22Rv1 (cell line): ENCODE data around the gene NMNAT3.

Experiments
- ZFX ChIP-seq: fragments of 450-650 bp; IDR thresholded peaks from 2 replicates; pipeline ENCODE4 v1.6.1; 2017; ENCODE audit warnings: antibody characterized with exemption, borderline replicate concordance
- TF ChIP-seq, protein P1 (sequence below): fragments of 450-650 bp; IDR thresholded peaks from 2 replicates; pipeline ENCODE4 v1.5.1; 2017; ENCODE audit warnings: mild to moderate bottlenecking

GRCh38 chr3:139529662-139530061 lies 148.1 kb downstream of the NMNAT3 start:
- TF ChIP-seq, protein P1, sequence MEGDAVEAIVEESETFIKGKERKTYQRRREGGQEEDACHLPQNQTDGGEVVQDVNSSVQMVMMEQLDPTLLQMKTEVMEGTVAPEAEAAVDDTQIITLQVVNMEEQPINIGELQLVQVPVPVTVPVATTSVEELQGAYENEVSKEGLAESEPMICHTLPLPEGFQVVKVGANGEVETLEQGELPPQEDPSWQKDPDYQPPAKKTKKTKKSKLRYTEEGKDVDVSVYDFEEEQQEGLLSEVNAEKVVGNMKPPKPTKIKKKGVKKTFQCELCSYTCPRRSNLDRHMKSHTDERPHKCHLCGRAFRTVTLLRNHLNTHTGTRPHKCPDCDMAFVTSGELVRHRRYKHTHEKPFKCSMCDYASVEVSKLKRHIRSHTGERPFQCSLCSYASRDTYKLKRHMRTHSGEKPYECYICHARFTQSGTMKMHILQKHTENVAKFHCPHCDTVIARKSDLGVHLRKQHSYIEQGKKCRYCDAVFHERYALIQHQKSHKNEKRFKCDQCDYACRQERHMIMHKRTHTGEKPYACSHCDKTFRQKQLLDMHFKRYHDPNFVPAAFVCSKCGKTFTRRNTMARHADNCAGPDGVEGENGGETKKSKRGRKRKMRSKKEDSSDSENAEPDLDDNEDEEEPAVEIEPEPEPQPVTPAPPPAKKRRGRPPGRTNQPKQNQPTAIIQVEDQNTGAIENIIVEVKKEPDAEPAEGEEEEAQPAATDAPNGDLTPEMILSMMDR = no peak
- no peak for TF ChIP-seq ZFX
